HepG2 (cell line): ENCODE results near the gene PRKCG. TPM values are rescaled to one million over a fixed set of nuclear protein-coding genes. Genes with fewer than 3 reads are reported as not detected.

Experiments
- AGO2 ChIP-seq: fragments of 200-400 bp; formaldehyde crosslinking; optimal IDR thresholded peaks from 2 replicates; pipeline ENCODE3; 2017; ENCODE audit warnings: mild to moderate bottlenecking, low read depth, low read length, moderate library complexity
- AHR ChIP-seq: IDR thresholded peaks from 2 replicates; pipeline ENCODE4 v1.6.1; 2018; ENCODE audit warnings: missing genetic modification reagents, missing compliant biosample characterization
- AKAP8 ChIP-seq: sonication (generic); formaldehyde crosslinking; IDR thresholded peaks from 2 replicates; pipeline ENCODE4 v1.5.1; 2020; ENCODE audit warnings: mild to moderate bottlenecking, missing genetic modification reagents
- BRD4 ChIP-seq: sonication (generic); formaldehyde crosslinking; IDR thresholded peaks from 2 replicates; pipeline ENCODE4 v1.4.0; 2020; ENCODE audit warnings: missing genetic modification reagents
- CBX2 ChIP-seq, 2 experiments: fragments of 200-600 bp in 1 of 2; sonication (generic); formaldehyde crosslinking in 1 of 2; IDR thresholded peaks; 2 replicates each; pipeline versions ENCODE4 v1.7.0 to v1.8.1; 2018 to 2022; ENCODE audit warnings: low read depth in 2 of 2, low read length in 1 of 2, mild to moderate bottlenecking in 1 of 2, missing genetic modification reagents in 1 of 2
- JUN ChIP-seq: sonication (generic); formaldehyde crosslinking; IDR thresholded peaks from 2 replicates; pipeline ENCODE4 v1.4.0; 2020; ENCODE audit warnings: mild to moderate bottlenecking, missing genetic modification reagents
- NR1H2 ChIP-seq: sonication (generic); formaldehyde crosslinking; IDR thresholded peaks from 2 replicates; pipeline ENCODE4 v1.8.1; 2022; ENCODE audit warnings: low read depth, missing genetic modification reagents, borderline replicate concordance
- ONECUT2 ChIP-seq: sonication (generic); formaldehyde crosslinking; IDR thresholded peaks from 2 replicates; pipeline ENCODE4 v1.4.0; 2020; ENCODE audit warnings: missing genetic modification reagents
- PRMT3 ChIP-seq: sonication (generic); formaldehyde crosslinking; IDR thresholded peaks from 2 replicates; pipeline ENCODE4 v1.8.1; 2022; ENCODE audit warnings: low read depth, mild to moderate bottlenecking, moderate library complexity, missing genetic modification reagents, borderline replicate concordance
- RXRB ChIP-seq: IDR thresholded peaks from 2 replicates; pipeline ENCODE4 v1.6.1; 2016; ENCODE audit warnings: borderline replicate concordance, missing genetic modification reagents, missing compliant biosample characterization
- SALL1 ChIP-seq: sonication (generic); formaldehyde crosslinking; IDR thresholded peaks from 2 replicates; pipeline ENCODE4 v1.8.0; 2022; ENCODE audit warnings: mild to moderate bottlenecking, missing genetic modification reagents
- SRSF1 ChIP-seq: fragments of 200-400 bp; formaldehyde crosslinking; optimal IDR thresholded peaks from 2 replicates; pipeline ENCODE3; 2017; ENCODE audit warnings: mild to moderate bottlenecking, low read depth, low read length, moderate library complexity
- TSC22D2 ChIP-seq: sonication (generic); formaldehyde crosslinking; IDR thresholded peaks from 2 replicates; pipeline ENCODE4 v1.5.1; 2020; ENCODE audit warnings: missing genetic modification reagents, mild to moderate bottlenecking, borderline replicate concordance
- U2AF1 ChIP-seq: fragments of 200-400 bp; formaldehyde crosslinking; optimal IDR thresholded peaks from 2 replicates; pipeline ENCODE3; 2017; ENCODE audit warnings: mild to moderate bottlenecking, low read depth, low read length
- ZNF256 ChIP-seq: sonication (generic); formaldehyde crosslinking; conservative IDR thresholded peaks from 2 replicates; pipeline ENCODE4 v1.4.0; 2020; ENCODE audit warnings: missing genetic modification reagents
- ZNF30 ChIP-seq: sonication (generic); formaldehyde crosslinking; IDR thresholded peaks from 2 replicates; pipeline ENCODE4 v1.5.0; 2020; ENCODE audit warnings: mild to moderate bottlenecking, missing genetic modification reagents
- ZNF451 ChIP-seq: sonication (generic); formaldehyde crosslinking; IDR thresholded peaks from 2 replicates; pipeline ENCODE4 v1.5.0; 2020; ENCODE audit warnings: mild to moderate bottlenecking, missing genetic modification reagents
- ZNF670 ChIP-seq: sonication (generic); formaldehyde crosslinking; IDR thresholded peaks from 2 replicates; pipeline ENCODE4 v1.8.0; 2022; ENCODE audit warnings: mild to moderate bottlenecking, missing genetic modification reagents, borderline replicate concordance
- ZNF777 ChIP-seq: sonication (generic); formaldehyde crosslinking; IDR thresholded peaks from 2 replicates; pipeline ENCODE4 v1.4.0; 2020; ENCODE audit warnings: missing genetic modification reagents
- polyA plus RNA-seq, 8 experiments: library from polyadenylated mRNA; depleted of rRNA in 3 of 8; stranded (reverse) in 7 of 8; unstranded in 1 of 8; fragments of >200 nt; fragmentation: Illumina TruSeq in 4 of 8; extraction: Trizol in 4 of 8; gene quantifications; 2 replicates each; pipeline versions ENCODE4 v1.2.1 to v1.2.3, GENCODE V29; 2011 to 2016; ENCODE audit warnings: low read depth in 4 of 8, missing spikeins in 1 of 8, mixed read lengths in 1 of 8; ENCODE audit not compliant: insufficient read depth in 1 of 8
- total RNA-seq, 5 experiments: library from RNA; depleted of rRNA; stranded (reverse); fragments of >200 nt; fragmentation: Illumina TruSeq; extraction: Trizol; gene quantifications; 2 replicates each; pipeline ENCODE4 v1.2.3, GENCODE V29; 2016; ENCODE audit warnings: low read depth in 1 of 5
- TF ChIP-seq, protein P1 (sequence below): sonication (generic); formaldehyde crosslinking; conservative IDR thresholded peaks from 2 replicates; pipeline ENCODE4 v1.4.0; 2020; ENCODE audit warnings: missing genetic modification reagents
- TF ChIP-seq, protein P2 (sequence below): sonication (generic); formaldehyde crosslinking; IDR thresholded peaks from 2 replicates; pipeline ENCODE4 v1.4.0; 2020; ENCODE audit warnings: missing genetic modification reagents
- TF ChIP-seq, protein P3 (sequence below): sonication (generic); formaldehyde crosslinking; IDR thresholded peaks from 2 replicates; pipeline ENCODE4 v1.4.0; 2020; ENCODE audit warnings: mild to moderate bottlenecking, missing genetic modification reagents
- TF ChIP-seq, protein P4 (sequence below): sonication (generic); formaldehyde crosslinking; IDR thresholded peaks from 2 replicates; pipeline ENCODE4 v1.5.0; 2020; ENCODE audit warnings: missing genetic modification reagents

The PRKCG gene
- total and polyA plus RNA-seq, 2 of the 13 experiments (the other 11 are each of a cell fraction or from before 2014, with no cell fraction given) = 0.02 to 0.03 TPM

DNA sequence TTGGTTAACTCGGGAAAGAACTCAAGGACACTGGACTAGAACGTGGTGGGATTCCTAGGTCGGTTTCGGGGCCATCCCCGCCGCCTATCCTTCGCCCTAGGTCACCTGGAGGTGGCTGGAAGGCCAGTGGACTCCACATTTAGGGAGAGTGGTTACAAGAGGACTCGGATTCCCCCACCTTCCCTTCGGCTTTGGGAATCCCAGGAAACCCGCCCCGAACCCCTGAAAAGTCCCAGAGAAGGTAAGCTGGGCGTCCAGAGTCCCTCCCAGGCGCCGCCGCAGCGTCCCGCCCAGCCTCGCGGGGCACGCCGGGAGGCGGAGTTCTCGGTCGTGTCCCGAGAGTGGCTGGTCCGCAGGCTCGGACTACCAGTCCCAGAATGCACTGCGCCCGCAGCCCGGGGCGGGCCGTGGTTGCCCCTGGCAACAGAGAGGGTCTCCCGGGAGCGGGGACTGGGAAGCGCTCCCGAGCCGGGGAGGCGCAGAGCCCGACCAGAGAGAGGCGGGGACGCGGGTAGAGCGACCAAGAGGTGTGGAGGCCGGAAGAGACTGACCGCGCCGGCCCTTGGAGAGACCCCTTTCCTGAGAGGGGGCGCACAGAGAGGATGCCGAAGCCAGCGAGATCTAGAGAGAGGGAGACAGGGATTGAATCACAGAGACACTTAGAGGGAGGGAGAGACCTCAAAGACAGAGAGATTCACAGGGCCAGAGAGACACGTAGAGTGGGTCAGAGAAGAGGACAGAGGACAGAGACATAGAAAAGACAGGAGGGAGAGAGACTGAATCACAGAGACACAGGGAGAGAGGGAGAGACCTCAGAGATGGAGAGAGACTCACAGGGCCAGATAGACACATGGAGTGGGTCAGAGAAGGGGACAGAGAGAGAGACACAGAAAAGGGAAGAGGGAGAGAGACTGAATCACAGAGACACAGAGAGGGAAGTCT is 2.6 kb upstream of the PRKCG start (continued):
- TF ChIP-seq, protein P1, sequence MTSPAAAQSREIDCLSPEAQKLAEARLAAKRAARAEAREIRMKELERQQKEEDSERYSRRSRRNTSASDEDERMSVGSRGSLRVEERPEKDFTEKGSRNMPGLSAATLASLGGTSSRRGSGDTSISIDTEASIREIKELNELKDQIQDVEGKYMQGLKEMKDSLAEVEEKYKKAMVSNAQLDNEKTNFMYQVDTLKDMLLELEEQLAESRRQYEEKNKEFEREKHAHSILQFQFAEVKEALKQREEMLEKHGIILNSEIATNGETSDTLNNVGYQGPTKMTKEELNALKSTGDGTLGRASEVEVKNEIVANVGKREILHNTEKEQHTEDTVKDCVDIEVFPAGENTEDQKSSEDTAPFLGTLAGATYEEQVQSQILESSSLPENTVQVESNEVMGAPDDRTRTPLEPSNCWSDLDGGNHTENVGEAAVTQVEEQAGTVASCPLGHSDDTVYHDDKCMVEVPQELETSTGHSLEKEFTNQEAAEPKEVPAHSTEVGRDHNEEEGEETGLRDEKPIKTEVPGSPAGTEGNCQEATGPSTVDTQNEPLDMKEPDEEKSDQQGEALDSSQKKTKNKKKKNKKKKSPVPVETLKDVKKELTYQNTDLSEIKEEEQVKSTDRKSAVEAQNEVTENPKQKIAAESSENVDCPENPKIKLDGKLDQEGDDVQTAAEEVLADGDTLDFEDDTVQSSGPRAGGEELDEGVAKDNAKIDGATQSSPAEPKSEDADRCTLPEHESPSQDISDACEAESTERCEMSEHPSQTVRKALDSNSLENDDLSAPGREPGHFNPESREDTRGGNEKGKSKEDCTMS = no peak
- TF ChIP-seq AKAP8 (CRISPR knock-in tag) (no peak), RXRB (no peak), NR1H2 (CRISPR knock-in tag) (no peak), ONECUT2 (CRISPR knock-in tag) (no peak), JUN (CRISPR knock-in tag) (no peak), AHR (CRISPR knock-in tag) (no peak), ZNF451 (no peak), U2AF1 (no peak), AGO2 (peak; percentile 19), CBX2 (IDR thresholded peaks at IDR 0.05; ENCODE audit: low read depth, low read length) (no peak), CBX2 (CRISPR knock-in tag; IDR thresholded peaks at IDR 0.05; ENCODE audit: low read depth) (no peak), ZNF30 (CRISPR knock-in tag) (no peak), TSC22D2 (no peak), SALL1 (CRISPR knock-in tag) (peak; percentile 48; the same call in 1 of the 2 replicates), BRD4 (CRISPR knock-in tag) (no peak), SRSF1 (no peak), ZNF670 (CRISPR knock-in tag) (no peak), PRMT3 (CRISPR knock-in tag) (no peak), ZNF777 (CRISPR knock-in tag) (no peak), ZNF256 (CRISPR knock-in tag) (no peak)
- TF ChIP-seq, protein P2, sequence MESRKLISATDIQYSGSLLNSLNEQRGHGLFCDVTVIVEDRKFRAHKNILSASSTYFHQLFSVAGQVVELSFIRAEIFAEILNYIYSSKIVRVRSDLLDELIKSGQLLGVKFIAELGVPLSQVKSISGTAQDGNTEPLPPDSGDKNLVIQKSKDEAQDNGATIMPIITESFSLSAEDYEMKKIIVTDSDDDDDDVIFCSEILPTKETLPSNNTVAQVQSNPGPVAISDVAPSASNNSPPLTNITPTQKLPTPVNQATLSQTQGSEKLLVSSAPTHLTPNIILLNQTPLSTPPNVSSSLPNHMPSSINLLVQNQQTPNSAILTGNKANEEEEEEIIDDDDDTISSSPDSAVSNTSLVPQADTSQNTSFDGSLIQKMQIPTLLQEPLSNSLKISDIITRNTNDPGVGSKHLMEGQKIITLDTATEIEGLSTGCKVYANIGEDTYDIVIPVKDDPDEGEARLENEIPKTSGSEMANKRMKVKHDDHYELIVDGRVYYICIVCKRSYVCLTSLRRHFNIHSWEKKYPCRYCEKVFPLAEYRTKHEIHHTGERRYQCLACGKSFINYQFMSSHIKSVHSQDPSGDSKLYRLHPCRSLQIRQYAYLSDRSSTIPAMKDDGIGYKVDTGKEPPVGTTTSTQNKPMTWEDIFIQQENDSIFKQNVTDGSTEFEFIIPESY (CRISPR knock-in tag) = no peak
- TF ChIP-seq, protein P3, sequence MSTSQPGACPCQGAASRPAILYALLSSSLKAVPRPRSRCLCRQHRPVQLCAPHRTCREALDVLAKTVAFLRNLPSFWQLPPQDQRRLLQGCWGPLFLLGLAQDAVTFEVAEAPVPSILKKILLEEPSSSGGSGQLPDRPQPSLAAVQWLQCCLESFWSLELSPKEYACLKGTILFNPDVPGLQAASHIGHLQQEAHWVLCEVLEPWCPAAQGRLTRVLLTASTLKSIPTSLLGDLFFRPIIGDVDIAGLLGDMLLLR = no peak
- TF ChIP-seq, protein P4, sequence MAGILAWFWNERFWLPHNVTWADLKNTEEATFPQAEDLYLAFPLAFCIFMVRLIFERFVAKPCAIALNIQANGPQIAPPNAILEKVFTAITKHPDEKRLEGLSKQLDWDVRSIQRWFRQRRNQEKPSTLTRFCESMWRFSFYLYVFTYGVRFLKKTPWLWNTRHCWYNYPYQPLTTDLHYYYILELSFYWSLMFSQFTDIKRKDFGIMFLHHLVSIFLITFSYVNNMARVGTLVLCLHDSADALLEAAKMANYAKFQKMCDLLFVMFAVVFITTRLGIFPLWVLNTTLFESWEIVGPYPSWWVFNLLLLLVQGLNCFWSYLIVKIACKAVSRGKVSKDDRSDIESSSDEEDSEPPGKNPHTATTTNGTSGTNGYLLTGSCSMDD (CRISPR knock-in tag) = no peak
